Esophagus muscularis mucosa (tissue), 3 donors: Measurements from ENCODE around the gene LCA5L.

Source experiments
- POLR2A ChIP-seq: fragments of 450-650 bp; IDR thresholded peaks from one replicate; pipeline ENCODE4 v1.6.1; 2017; ENCODE audit warnings: antibody characterized with exemption, moderate library complexity, mild to moderate bottlenecking, low read depth
- TF ChIP-seq, protein P1 (sequence below), 3 experiments: fragments of 200-600 bp in 2 of 3; fragments of 450-650 bp in 1 of 3; sonication (generic) in 2 of 3; IDR thresholded peaks; one replicate each; pipeline ENCODE4 v1.5.1; 2017 to 2019; ENCODE audit warnings: antibody characterized with exemption in 3 of 3, mild to moderate bottlenecking in 2 of 3, moderate library complexity in 1 of 3

DNA sequence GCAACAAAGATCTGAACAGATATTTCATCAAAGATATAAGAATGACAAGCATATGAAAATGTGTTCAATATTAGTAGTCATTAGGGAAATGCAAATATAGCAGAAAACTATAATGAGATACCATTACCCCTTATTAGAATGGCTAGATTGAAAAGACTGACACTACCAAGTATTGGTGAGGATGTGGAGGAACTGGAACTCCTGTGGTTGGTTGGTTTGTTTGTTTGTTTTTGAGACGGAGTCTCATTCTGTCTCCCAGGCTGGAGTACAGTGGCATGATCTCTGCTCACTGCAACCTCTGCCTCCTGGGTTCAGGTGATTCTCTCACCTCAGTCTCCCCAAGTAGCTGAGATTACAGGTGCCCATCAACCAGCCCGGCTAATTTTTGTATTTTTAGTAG is 77.8 kb downstream of the LCA5L start:
- TF ChIP-seq, protein P1, sequence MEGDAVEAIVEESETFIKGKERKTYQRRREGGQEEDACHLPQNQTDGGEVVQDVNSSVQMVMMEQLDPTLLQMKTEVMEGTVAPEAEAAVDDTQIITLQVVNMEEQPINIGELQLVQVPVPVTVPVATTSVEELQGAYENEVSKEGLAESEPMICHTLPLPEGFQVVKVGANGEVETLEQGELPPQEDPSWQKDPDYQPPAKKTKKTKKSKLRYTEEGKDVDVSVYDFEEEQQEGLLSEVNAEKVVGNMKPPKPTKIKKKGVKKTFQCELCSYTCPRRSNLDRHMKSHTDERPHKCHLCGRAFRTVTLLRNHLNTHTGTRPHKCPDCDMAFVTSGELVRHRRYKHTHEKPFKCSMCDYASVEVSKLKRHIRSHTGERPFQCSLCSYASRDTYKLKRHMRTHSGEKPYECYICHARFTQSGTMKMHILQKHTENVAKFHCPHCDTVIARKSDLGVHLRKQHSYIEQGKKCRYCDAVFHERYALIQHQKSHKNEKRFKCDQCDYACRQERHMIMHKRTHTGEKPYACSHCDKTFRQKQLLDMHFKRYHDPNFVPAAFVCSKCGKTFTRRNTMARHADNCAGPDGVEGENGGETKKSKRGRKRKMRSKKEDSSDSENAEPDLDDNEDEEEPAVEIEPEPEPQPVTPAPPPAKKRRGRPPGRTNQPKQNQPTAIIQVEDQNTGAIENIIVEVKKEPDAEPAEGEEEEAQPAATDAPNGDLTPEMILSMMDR (IDR thresholded peaks at IDR 0.05), result no peak
- no peak for TF ChIP-seq POLR2A
